Peyer's patch (tissue), 4 donors: Measurements from ENCODE around the gene WWOX.

Source experiments
- CTCF ChIP-seq, 6 experiments: fragments of 450-650 bp in 4 of 6; fragments of 200-600 bp in 2 of 6; sonication (generic) in 1 of 6; IDR thresholded peaks; one replicate each; pipeline ENCODE4 v1.5.1; 2017 to 2019; ENCODE audit warnings: antibody characterized with exemption in 6 of 6, mild to moderate bottlenecking in 3 of 6, moderate library complexity in 1 of 6
- POLR2A ChIP-seq, 2 donors: fragments of 450-650 bp; IDR thresholded peaks; one replicate each; pipeline ENCODE4 v1.5.1; 2017; ENCODE audit warnings: antibody characterized with exemption in 2 of 2, mild to moderate bottlenecking in 2 of 2, moderate library complexity in 2 of 2

DNA sequence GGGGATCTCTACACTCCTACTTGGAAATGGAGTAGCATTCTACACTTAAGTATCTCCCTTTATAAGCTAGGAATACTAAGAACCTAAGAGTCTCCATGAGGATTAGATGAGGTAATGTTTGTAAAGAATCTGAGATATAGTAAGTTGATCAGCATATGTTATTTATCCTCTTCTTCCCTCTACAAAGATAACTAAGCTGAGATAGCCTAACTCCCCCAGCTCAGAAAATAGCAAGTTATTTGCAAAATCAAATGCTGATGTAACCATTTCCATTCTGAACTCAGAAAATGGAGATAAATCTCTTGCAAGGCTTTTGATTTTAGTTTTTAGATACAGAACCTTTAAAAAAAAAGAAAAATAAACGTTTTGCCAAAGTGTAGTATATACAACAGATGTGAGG, 975.1 kb downstream of the WWOX start:
- TF ChIP-seq POLR2A (IDR thresholded peaks at IDR 0.05): no peak
- no peak for TF ChIP-seq CTCF (IDR thresholded peaks at IDR 0.05)
